GM12864 (cell line): Measurements from ENCODE around the gene TOR1AIP1.

Source experiments
- DNase-seq: peaks from one replicate; pipeline ENCODE4 v3.0.0-alpha.2; 2011; ENCODE audit warnings: low read depth
- H3K4me3 ChIP-seq: 2 replicates; pipeline ENCODE4 v1.5.1; 2011; ENCODE audit warnings: mild to moderate bottlenecking, low read depth, low read length, control low read depth
- TF ChIP-seq, protein P1 (sequence below): IDR thresholded peaks from 2 replicates; pipeline ENCODE4 v1.5.1; 2011; ENCODE audit warnings: low read depth, mild to moderate bottlenecking, moderate library complexity, low read length, control low read depth, inconsistent platforms; ENCODE audit errors: missing control alignments

TOR1AIP1 gene

GRCh38 chr1:179873438-179873851, 8.6 kb upstream of the TOR1AIP1 start:
- no peak overlapping the region for H3K4me3 ChIP-seq
- TF ChIP-seq, protein P1, sequence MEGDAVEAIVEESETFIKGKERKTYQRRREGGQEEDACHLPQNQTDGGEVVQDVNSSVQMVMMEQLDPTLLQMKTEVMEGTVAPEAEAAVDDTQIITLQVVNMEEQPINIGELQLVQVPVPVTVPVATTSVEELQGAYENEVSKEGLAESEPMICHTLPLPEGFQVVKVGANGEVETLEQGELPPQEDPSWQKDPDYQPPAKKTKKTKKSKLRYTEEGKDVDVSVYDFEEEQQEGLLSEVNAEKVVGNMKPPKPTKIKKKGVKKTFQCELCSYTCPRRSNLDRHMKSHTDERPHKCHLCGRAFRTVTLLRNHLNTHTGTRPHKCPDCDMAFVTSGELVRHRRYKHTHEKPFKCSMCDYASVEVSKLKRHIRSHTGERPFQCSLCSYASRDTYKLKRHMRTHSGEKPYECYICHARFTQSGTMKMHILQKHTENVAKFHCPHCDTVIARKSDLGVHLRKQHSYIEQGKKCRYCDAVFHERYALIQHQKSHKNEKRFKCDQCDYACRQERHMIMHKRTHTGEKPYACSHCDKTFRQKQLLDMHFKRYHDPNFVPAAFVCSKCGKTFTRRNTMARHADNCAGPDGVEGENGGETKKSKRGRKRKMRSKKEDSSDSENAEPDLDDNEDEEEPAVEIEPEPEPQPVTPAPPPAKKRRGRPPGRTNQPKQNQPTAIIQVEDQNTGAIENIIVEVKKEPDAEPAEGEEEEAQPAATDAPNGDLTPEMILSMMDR, result no peak
- DNase-seq, result no peak

- no peak for DNase-seq
- no peak overlapping the region; the same call in 1 of the 2 replicates for H3K4me3 ChIP-seq
- TF ChIP-seq, protein P1, result no peak
Observed at GRCh38 chr1:179875596-179876299, 6.3 kb upstream of the TOR1AIP1 start.

- DNase-seq, result no peak
- TF ChIP-seq, protein P1, result no peak
- peak overlapping the region; percentile 91; the same call in 1 of the 2 replicates for H3K4me3 ChIP-seq
Observed at GRCh38 chr1:179876300-179876715, 5.8 kb upstream of the TOR1AIP1 start.

DNA sequence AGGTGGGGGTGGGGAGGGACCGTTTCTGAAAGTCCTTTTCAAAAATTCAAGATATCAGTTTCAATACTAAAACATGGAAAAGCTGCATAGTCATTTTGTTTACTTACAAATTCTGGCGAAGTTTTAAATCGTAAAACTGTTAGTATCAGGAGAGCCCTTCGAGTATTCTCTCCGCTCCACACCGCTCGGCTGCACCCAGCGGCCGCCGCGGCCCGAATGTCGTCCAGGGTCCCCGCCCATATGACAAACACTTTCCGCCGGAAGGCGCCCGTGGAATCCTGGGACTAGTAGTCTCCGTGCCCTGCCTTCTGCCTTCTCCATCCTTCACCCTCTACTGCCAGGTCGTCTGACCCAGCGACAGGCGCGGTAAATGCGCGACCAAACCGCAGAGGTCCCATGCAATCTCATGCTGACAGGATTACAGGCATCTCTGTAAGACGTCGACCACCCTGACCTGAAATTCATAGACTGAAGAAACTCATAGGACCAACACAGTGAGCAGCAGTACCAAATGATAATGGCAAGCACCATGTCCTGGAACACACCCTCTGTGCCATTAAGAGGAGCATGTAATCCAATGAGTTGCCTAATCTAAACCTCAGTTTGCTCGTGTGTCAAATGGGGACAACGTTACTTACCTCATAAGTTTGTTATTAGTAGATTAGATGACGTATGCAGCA, 4.4 kb upstream of the TOR1AIP1 start, which contains the start of gene TOR1AIP2:
TSS of gene TOR1AIP2 (minus strand) at position 218 of the 680 bp plus-strand sequence. CDS start 25,138 bp downstream, outside the sequence.
- TF ChIP-seq, protein P1, result no peak
- peak; percentile 68 for DNase-seq
- peak within 1 kb of the TSS; percentile 91 for H3K4me3 ChIP-seq

GRCh38 chr1:179879797-179880196, 2.3 kb upstream of the TOR1AIP1 start:
- H3K4me3 ChIP-seq, result no peak overlapping the region
- TF ChIP-seq, protein P1, result no peak
- DNase-seq, result no peak

DNA sequence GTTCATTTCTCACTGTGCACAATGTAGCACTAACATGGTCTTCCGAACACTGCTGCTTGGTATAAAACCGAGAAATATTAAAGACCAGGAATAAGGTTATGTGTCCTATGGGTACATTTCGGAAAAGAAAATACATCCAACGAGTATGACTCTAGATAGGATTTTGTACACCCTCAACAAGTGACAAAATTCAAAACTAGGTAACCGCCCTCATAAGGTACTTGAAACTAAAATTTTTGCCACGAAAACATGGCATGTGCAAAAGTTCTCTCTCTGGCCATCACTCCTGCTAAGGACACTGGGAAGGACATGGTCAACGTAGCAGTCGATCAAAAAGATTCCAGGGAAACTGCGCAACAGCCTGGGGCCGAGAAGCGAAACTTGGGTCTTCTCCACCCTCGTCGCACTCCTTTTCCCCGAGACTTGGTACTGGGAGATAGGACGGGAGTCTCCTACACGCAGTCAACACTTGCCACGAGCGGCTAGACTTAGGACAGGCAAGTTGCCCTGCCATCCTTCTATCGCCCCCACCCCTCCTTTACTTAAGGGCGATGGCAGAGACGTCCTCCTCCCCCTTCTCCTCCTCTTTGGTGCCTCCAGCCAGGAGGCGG, 338 bp upstream of the TOR1AIP1 start:
- H3K4me3 ChIP-seq, result peak overlapping the region; percentile 78
- TF ChIP-seq, protein P1, result no peak
- no peak for DNase-seq
